OCI-LY7 (cell line): ENCODE measurements around the gene ZNF22. TPM values are rescaled to one million over a fixed set of nuclear protein-coding genes. Genes with fewer than 3 reads are reported as not detected.
A peak's percentile ranks its signal among the peaks of the same experiment; 100 is the strongest.

Source experiments
- BruUV-seq: library from RNA; stranded (reverse); fragments of 400-500 nt; replicated peaks from 2 replicates; lab custom pipeline; 2021; lab: Mats Ljungman, UMichigan
- CTCF ChIA-PET: fragments of 300-600 bp; sonication (Branson Sonifier 250); formaldehyde crosslinking; loops from one replicate; lab custom pipeline; 2022; ENCODE audit warnings: antibody characterized with exemption; ENCODE audit not compliant: unreplicated experiment; lab: Charles Lee
- POLR2A ChIA-PET: fragments of 300-600 bp; sonication (Branson Sonifier 250); formaldehyde crosslinking; loops from one replicate; lab custom pipeline; 2022; ENCODE audit warnings: antibody characterized with exemption; lab: Charles Lee
- DNase-seq: peaks from one replicate; pipeline ENCODE4 v3.0.0-alpha.2; 2015; ENCODE audit warnings: low spot score
- H2AFZ ChIP-seq: fragments of 200-600 bp; sonication (generic), shearing (Covaris generic); 2 replicates; pipeline ENCODE4 v1.6.1; 2014; ENCODE audit warnings: mild to moderate bottlenecking, antibody characterized with exemption, low read length, moderate library complexity
- H3K27ac ChIP-seq: fragments of 200-600 bp; sonication (generic); 2 replicates; pipeline ENCODE4 v1.5.1; 2014; ENCODE audit warnings: mixed run types, low read depth, mild to moderate bottlenecking, moderate library complexity, low read length, inconsistent platforms; ENCODE audit not compliant: poor library complexity, severe bottlenecking
- H3K36me3 ChIP-seq: fragments of 200-600 bp; sonication (generic); 2 replicates; pipeline ENCODE4 v1.6.1; 2014; ENCODE audit warnings: mild to moderate bottlenecking, antibody characterized with exemption, low read length, moderate library complexity, mixed read lengths; ENCODE audit not compliant: insufficient read depth
- H3K4me1 ChIP-seq: fragments of 200-600 bp; sonication (generic); 2 replicates; pipeline ENCODE4 v1.5.1; 2014; ENCODE audit warnings: mild to moderate bottlenecking, low read length; ENCODE audit not compliant: insufficient read depth, poor library complexity, severe bottlenecking
- H3K4me2 ChIP-seq: fragments of 200-600 bp; sonication (generic); 2 replicates; pipeline ENCODE4 v1.6.1; 2014; ENCODE audit warnings: mild to moderate bottlenecking, low read length
- H3K4me3 ChIP-seq: fragments of 200-600 bp; sonication (generic); 2 replicates; pipeline ENCODE4 v1.5.1; 2014; ENCODE audit warnings: mild to moderate bottlenecking, low read depth, low read length; ENCODE audit not compliant: poor library complexity, severe bottlenecking
- H3K79me2 ChIP-seq: fragments of 200-600 bp; sonication (generic); 2 replicates; pipeline ENCODE4 v1.6.1; 2016; ENCODE audit warnings: low read depth, mild to moderate bottlenecking, low read length, moderate library complexity, mixed read lengths; ENCODE audit not compliant: insufficient read depth
- H3K9me2 ChIP-seq: fragments of 200-600 bp; sonication (generic); 2 replicates; pipeline ENCODE4 v1.6.1; 2016; ENCODE audit warnings: mild to moderate bottlenecking, low read length, mixed read lengths; ENCODE audit not compliant: insufficient read depth
- H3K9me3 ChIP-seq: fragments of 200-600 bp; sonication (generic); 2 replicates; pipeline ENCODE4 v1.6.1; 2014; ENCODE audit warnings: mild to moderate bottlenecking, mixed run types, low read length, mixed read lengths
- H4K20me1 ChIP-seq: fragments of 200-600 bp; sonication (generic); 2 replicates; pipeline ENCODE4 v1.6.1; 2014; ENCODE audit warnings: mild to moderate bottlenecking, antibody characterized with exemption, low read length, moderate library complexity, mixed read lengths; ENCODE audit not compliant: insufficient read depth
- CTCF ChIP-seq: fragments of 200-600 bp; sonication (generic); conservative IDR thresholded peaks from 2 replicates; pipeline ENCODE4 v1.5.1; 2014; ENCODE audit warnings: mild to moderate bottlenecking, antibody characterized with exemption, low read length, moderate library complexity, mixed read lengths
- EZH2phosphoT487 ChIP-seq: fragments of 200-600 bp; sonication (generic); IDR thresholded peaks from 2 replicates; pipeline ENCODE4 v1.6.1; 2018; ENCODE audit warnings: low read depth, borderline replicate concordance, mild to moderate bottlenecking, mixed run types, antibody characterized with exemption, low read length, moderate library complexity, mixed read lengths
- intact Hi-C: fragments of 100-400 bp; cut with micrococcal nuclease; formaldehyde crosslinking; loops from one replicate; pipeline ENCODE4 v1.10.0; 2022; ENCODE audit not compliant: unreplicated experiment
- total RNA-seq, 2 experiments: library from RNA; depleted of rRNA in 1 of 2; stranded (reverse); fragments of >200 nt in 1 of 2; shearing (Covaris generic) in 1 of 2; gene quantifications; 2 replicates each; pipeline ENCODE4 v1.2.3, GENCODE V29; 2014 to 2022

The ZNF22 gene
- total RNA-seq, 2 experiments from 2014 or later, result 33.3 to 46.6 TPM

- H3K36me3 ChIP-seq, result no peaks in the 10 kb centered on the region
- H3K4me3 ChIP-seq, result no peak overlapping the region
- no peaks in the 10 kb centered on the region for H3K79me2 ChIP-seq
- no peaks in the 10 kb centered on the region for H4K20me1 ChIP-seq
- H3K4me2 ChIP-seq, result peak overlapping the region; percentile 49; the same call in 1 of the 2 replicates
- ChIA-PET CTCF (no interaction called here), POLR2A (interaction anchor here (1.1 kb wide), 1 partner anchor 36 kb away, joined by 3 read pairs; no protein-coding TSS in a partner anchor)
- no peaks in the 10 kb centered on the region for H3K9me3 ChIP-seq
- peak; percentile 60 for TF ChIP-seq CTCF
- TF ChIP-seq EZH2phosphoT487, result no peak
- intact Hi-C loops, result no loop called here
- no peaks in the 10 kb centered on the region for H3K9me2 ChIP-seq
- H2AFZ ChIP-seq, result peak overlapping the region; percentile 88; the same call in 1 of the 2 replicates
- no TSS peak for BruUV-seq
- H3K4me1 ChIP-seq, result peaks cover 61% of the 10 kb centered on the region
- peak; percentile 23 for DNase-seq
- no peak overlapping the region for H3K27ac ChIP-seq
These were observed 33.8 kb upstream of the ZNF22 start for GRCh38 chr10:44966816-44967509.

- ChIA-PET CTCF (no interaction called here), POLR2A (no interaction called here)
- H2AFZ ChIP-seq, result peak overlapping the region; percentile 70
- no peaks in the 10 kb centered on the region for H3K9me3 ChIP-seq
- H3K79me2 ChIP-seq, result no peaks in the 10 kb centered on the region
- no peak for TF ChIP-seq CTCF
- no peak for TF ChIP-seq EZH2phosphoT487
- H3K27ac ChIP-seq, result no peak overlapping the region
- no peaks in the 10 kb centered on the region for H4K20me1 ChIP-seq
- no peaks in the 10 kb centered on the region for H3K9me2 ChIP-seq
- no peak overlapping the region for H3K4me3 ChIP-seq
- H3K36me3 ChIP-seq, result no peaks in the 10 kb centered on the region
- H3K4me1 ChIP-seq, result peaks cover 61% of the 10 kb centered on the region
- peak overlapping the region; percentile 33 for H3K4me2 ChIP-seq
- no TSS peak for BruUV-seq
- intact Hi-C loops, result no loop called here
- DNase-seq, result no peak
These were observed 33.1 kb upstream of the ZNF22 start for GRCh38 chr10:44967616-44968015.

GRCh38 chr10:44968091-44968490 lies 32.6 kb upstream of the ZNF22 start:
- Histone ChIP-seq H3K27ac (no peak overlapping the region), H4K20me1 (no peaks in the 10 kb centered on the region), H3K79me2 (no peaks in the 10 kb centered on the region), H3K36me3 (no peaks in the 10 kb centered on the region), H3K9me2 (no peaks in the 10 kb centered on the region), H2AFZ (peak overlapping the region; percentile 70), H3K9me3 (no peaks in the 10 kb centered on the region), H3K4me1 (peaks cover 59% of the 10 kb centered on the region), H3K4me3 (no peak overlapping the region), H3K4me2 (peak overlapping the region; percentile 33)
- no TSS peak for BruUV-seq
- POLR2A ChIA-PET, result no interaction called here
- CTCF ChIA-PET, result no interaction called here
- peak; percentile 43 for DNase-seq
- intact Hi-C loops, result no loop called here
- TF ChIP-seq CTCF (no peak), EZH2phosphoT487 (no peak)
